ENCODE measurements around the gene MTX1. TPM values are rescaled to one million over a fixed set of nuclear protein-coding genes. Genes with fewer than 3 reads are reported as not detected.

MTX1 gene
- total and polyA plus RNA-seq, 9 of the 15 experiments (the other 6 are each of a cell fraction or from before 2014, with no cell fraction given) = 29.1 to 98.4 (median 66.9) TPM

GRCh38 chr1:155209312-155209721 is 822 bp downstream of the MTX1 start (continued):
- TF ChIP-seq FOXP4 (CRISPR knock-in tag; IDR thresholded peaks at IDR 0.05; ENCODE audit: borderline replicate concordance) (no peak), ZFP1 (CRISPR knock-in tag; IDR thresholded peaks at IDR 0.05) (no peak), RBM25 (IDR thresholded peaks at IDR 0.05; ENCODE audit: low read depth, low read length, severe bottlenecking) (no peak), CHD7 (IDR thresholded peaks at IDR 0.05; ENCODE audit: low read depth, low read length) (no peak), ZNF143 (CRISPR knock-in tag; IDR thresholded peaks at IDR 0.05) (no peak), SIRT6 (IDR thresholded peaks at IDR 0.05; ENCODE audit: low read depth, low read length) (no peak), PRPF4 (IDR thresholded peaks at IDR 0.05; ENCODE audit: insufficient read depth, low read depth, low read length, poor library complexity, severe bottlenecking) (no peak), POLR2AphosphoS2 (IDR thresholded peaks at IDR 0.05; ENCODE audit: low read length) (no peak), C11orf30 (IDR thresholded peaks at IDR 0.05; ENCODE audit: low read depth) (no peak; the same call in 1 of the 2 replicates), ELF2 (CRISPR knock-in tag; IDR thresholded peaks at IDR 0.05) (no peak), RBM34 (IDR thresholded peaks at IDR 0.05; ENCODE audit: borderline replicate concordance, insufficient read depth, low read length) (no peak), CBX2 (IDR thresholded peaks at IDR 0.05; ENCODE audit: insufficient read depth, low read length, poor library complexity, severe bottlenecking) (no peak), ZNF766 (CRISPR knock-in tag; conservative IDR thresholded peaks at IDR 0.05) (no peak), DMBX1 (CRISPR knock-in tag; IDR thresholded peaks at IDR 0.05; ENCODE audit: borderline replicate concordance) (no peak), CAMTA2 (CRISPR knock-in tag; conservative IDR thresholded peaks at IDR 0.05) (no peak), RB1 (IDR thresholded peaks at IDR 0.05; ENCODE audit: low read depth) (no peak), BCOR (IDR thresholded peaks at IDR 0.05) (peak; percentile 98)

Data from K562 (cell line).